IPS-NIHi7 (cell line): ENCODE results near the gene SEC61B.
"Not testable (repeated sequence)": the region's sequence is repeated elsewhere in the genome, so short reads cannot be mapped to it uniquely, and the experiment has no call there.

Source experiments
- DNase-seq: peaks from one replicate; pipeline ENCODE4 v3.0.0; 2012; ENCODE audit warnings: mixed read lengths; ENCODE audit errors: extremely low spot score

Gene SEC61B

GRCh38 chr9:99190597-99191283 is 31.3 kb upstream of the SEC61B start:
- no peak for DNase-seq

GRCh38 chr9:99192786-99193465 is 29.2 kb upstream of the SEC61B start:
- DNase-seq = peak; percentile 34

- no peak for DNase-seq
Measured at GRCh38 chr9:99193466-99193821, 28.6 kb upstream of the SEC61B start.

- DNase-seq = not testable (repeated sequence)
Measured at GRCh38 chr9:99196484-99196883, 25.6 kb upstream of the SEC61B start.

- DNase-seq = no peak
Measured at GRCh38 chr9:99197124-99197630, 24.9 kb upstream of the SEC61B start.

GRCh38 chr9:99197987-99198386 is 24.1 kb upstream of the SEC61B start:
- peak; percentile 35 for DNase-seq

GRCh38 chr9:99199938-99200539 is 22.0 kb upstream of the SEC61B start:
- no peak for DNase-seq

GRCh38 chr9:99201603-99202002 is 20.5 kb upstream of the SEC61B start:
- no peak for DNase-seq

GRCh38 chr9:99210572-99210971 is 11.5 kb upstream of the SEC61B start:
- no peak for DNase-seq

- DNase-seq = peak; percentile 25
Measured at GRCh38 chr9:99211746-99212145, 10.3 kb upstream of the SEC61B start.

- no peak for DNase-seq
Measured at GRCh38 chr9:99213197-99213596, 8.9 kb upstream of the SEC61B start.

- DNase-seq = no peak
Measured at GRCh38 chr9:99216073-99216472, 6.0 kb upstream of the SEC61B start.

GRCh38 chr9:99220011-99220410 is 2.1 kb upstream of the SEC61B start:
- no peak for DNase-seq

- no peak for DNase-seq
Measured at GRCh38 chr9:99221266-99221620, 839 bp upstream of the SEC61B start.

- DNase-seq = no peak
Measured at GRCh38 chr9:99222416-99223270, 561 bp downstream of the SEC61B start.

GRCh38 chr9:99224445-99224844 is 2.4 kb downstream of the SEC61B start:
- no peak for DNase-seq

GRCh38 chr9:99226054-99226453 is 4.0 kb downstream of the SEC61B start:
- no peak for DNase-seq

GRCh38 chr9:99230206-99230605 is 8.1 kb downstream of the SEC61B start:
- DNase-seq = no peak

GRCh38 chr9:99231711-99232110 is 9.6 kb downstream of the SEC61B start:
- peak; percentile 31 for DNase-seq

GRCh38 chr9:99234618-99235017 is 12.5 kb downstream of the SEC61B start:
- no peak for DNase-seq

GRCh38 chr9:99235069-99235468 is 13.0 kb downstream of the SEC61B start:
- no peak for DNase-seq
